Measurements from ENCODE around the gene SERPINA1.

Gene SERPINA1

DNA sequence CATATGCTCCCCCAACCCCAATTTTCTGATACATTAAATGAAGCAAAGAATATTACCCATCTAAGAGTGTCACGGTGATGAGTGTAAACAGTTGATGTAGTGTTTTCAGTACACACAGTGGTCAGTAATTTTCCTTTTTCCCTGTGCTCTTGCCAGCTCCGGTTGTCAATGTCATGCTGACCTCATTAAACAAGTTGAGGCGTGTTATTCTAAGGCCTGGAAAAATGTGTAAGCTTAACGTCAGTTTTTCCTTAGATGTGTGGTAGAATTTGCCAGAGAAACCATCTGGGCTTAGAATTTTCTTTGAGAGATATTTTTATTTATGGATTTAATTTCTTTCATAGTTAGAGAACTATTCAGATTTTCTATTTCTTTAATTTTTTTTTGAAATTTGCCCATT lies 53.5 kb downstream of the SERPINA1 start:
- Histone ChIP-seq H3K9me3 (ENCODE audit: severe bottlenecking) (no peaks in the 10 kb centered on the region), H3K27ac (no peak overlapping the region), H3K4me3 (ENCODE audit: low read depth, low read length) (no peak overlapping the region), H3K27me3 (ENCODE audit: insufficient read depth, low read depth, severe bottlenecking) (no peaks in the 10 kb centered on the region), H3K36me3 (no peaks in the 10 kb centered on the region)
- DNase-seq: no peak
- TF ChIP-seq, protein P1, sequence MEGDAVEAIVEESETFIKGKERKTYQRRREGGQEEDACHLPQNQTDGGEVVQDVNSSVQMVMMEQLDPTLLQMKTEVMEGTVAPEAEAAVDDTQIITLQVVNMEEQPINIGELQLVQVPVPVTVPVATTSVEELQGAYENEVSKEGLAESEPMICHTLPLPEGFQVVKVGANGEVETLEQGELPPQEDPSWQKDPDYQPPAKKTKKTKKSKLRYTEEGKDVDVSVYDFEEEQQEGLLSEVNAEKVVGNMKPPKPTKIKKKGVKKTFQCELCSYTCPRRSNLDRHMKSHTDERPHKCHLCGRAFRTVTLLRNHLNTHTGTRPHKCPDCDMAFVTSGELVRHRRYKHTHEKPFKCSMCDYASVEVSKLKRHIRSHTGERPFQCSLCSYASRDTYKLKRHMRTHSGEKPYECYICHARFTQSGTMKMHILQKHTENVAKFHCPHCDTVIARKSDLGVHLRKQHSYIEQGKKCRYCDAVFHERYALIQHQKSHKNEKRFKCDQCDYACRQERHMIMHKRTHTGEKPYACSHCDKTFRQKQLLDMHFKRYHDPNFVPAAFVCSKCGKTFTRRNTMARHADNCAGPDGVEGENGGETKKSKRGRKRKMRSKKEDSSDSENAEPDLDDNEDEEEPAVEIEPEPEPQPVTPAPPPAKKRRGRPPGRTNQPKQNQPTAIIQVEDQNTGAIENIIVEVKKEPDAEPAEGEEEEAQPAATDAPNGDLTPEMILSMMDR (IDR thresholded peaks at IDR 0.05; ENCODE audit: low read depth, low read length): no peak

DNA sequence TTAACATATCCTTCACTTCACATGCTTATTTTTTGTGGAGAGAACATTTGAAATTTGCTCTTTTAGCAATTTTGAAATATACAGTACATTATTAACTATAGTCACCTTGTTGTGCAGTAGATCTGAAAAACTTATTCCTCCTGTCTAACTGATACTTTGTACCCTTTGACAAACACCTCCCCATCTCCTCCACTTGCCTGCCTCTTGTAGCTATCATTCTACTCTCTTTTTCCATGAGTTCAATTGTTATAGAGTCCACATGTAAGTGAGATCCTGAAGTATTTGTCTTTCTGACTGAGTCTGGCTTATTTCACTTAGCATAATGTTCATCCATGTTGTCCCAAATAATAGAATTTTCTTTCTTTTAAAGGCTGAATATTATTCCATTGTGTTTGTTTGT lies 55.8 kb downstream of the SERPINA1 start:
- H3K36me3 ChIP-seq: no peaks in the 10 kb centered on the region
- TF ChIP-seq, protein P1 (IDR thresholded peaks at IDR 0.05; ENCODE audit: low read depth, low read length): no peak
- DNase-seq: no peak
- H3K4me3 ChIP-seq (ENCODE audit: low read depth, low read length): no peak overlapping the region
- no peaks in the 10 kb centered on the region for H3K9me3 ChIP-seq (ENCODE audit: severe bottlenecking)
- no peaks in the 10 kb centered on the region for H3K27me3 ChIP-seq (ENCODE audit: insufficient read depth, low read depth, severe bottlenecking)
- H3K27ac ChIP-seq: no peak overlapping the region

DNA sequence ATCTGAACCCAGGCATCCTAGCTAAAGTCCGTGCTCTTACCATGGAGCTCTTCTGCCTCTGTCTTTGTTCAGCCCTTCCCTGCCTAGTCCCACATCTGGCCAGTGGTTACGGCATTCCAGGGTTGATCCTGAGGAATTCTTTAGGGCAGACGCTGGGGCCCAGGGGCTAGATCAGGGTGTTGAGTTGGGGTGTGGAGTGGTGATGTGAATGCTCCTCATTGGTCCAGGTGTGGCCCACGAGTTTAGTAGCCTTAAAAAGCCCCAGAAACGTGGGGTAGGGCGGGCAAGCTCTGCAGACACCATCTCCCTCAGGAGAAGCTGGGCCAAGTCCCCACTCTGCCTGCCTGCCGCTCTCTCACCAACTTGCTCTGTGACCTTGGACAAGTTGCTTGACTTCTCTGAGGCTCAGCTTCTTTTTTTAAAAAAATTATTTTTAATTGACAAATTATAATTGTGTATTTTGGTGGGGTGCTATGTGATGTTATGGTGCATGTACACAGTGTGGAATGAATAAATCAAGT lies 56.3 kb downstream of the SERPINA1 start:
- DNase-seq: no peak
- no peak overlapping the region for H3K27ac ChIP-seq
- H3K4me3 ChIP-seq (ENCODE audit: low read depth, low read length): no peak overlapping the region
- H3K27me3 ChIP-seq (ENCODE audit: insufficient read depth, low read depth, severe bottlenecking): no peaks in the 10 kb centered on the region
- H3K9me3 ChIP-seq (ENCODE audit: severe bottlenecking): no peaks in the 10 kb centered on the region
- H3K36me3 ChIP-seq: no peaks in the 10 kb centered on the region
- TF ChIP-seq, protein P1 (IDR thresholded peaks at IDR 0.05; ENCODE audit: low read depth, low read length): no peak

GRCh38 chr14:94331462-94331861 lies 56.9 kb downstream of the SERPINA1 start:
- no peak overlapping the region for H3K4me3 ChIP-seq (ENCODE audit: low read depth, low read length)
- H3K9me3 ChIP-seq (ENCODE audit: severe bottlenecking): no peaks in the 10 kb centered on the region
- no peak overlapping the region for H3K27ac ChIP-seq
- H3K36me3 ChIP-seq: no peaks in the 10 kb centered on the region
- no peaks in the 10 kb centered on the region for H3K27me3 ChIP-seq (ENCODE audit: insufficient read depth, low read depth, severe bottlenecking)
- no peak for DNase-seq
- TF ChIP-seq, protein P1 (IDR thresholded peaks at IDR 0.05; ENCODE audit: low read depth, low read length): no peak

DNA sequence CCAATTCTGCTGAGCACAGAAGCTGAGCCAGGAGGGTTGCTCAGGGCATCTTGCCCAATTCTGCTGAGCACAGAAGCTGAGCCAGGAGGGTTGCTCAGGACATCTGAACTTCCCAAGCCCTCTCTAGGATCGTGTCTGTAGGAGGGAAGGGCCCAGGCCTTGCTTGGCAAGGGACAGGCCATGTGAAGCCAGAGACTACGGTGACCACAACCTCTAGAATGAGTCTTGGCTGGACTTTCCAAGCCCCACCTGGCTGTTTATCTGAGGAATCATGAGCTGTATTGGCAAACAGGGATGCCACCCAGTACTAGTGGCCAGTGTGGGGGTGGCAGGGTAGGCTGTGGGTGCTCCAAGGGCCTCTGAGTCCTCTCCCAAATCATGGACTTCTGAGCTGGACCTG lies 57.5 kb downstream of the SERPINA1 start:
- Histone ChIP-seq H3K27me3 (ENCODE audit: insufficient read depth, low read depth, severe bottlenecking) (no peaks in the 10 kb centered on the region), H3K36me3 (no peaks in the 10 kb centered on the region), H3K9me3 (ENCODE audit: severe bottlenecking) (no peaks in the 10 kb centered on the region), H3K4me3 (ENCODE audit: low read depth, low read length) (no peak overlapping the region), H3K27ac (no peak overlapping the region)
- TF ChIP-seq, protein P1 (IDR thresholded peaks at IDR 0.05; ENCODE audit: low read depth, low read length): no peak
- no peak for DNase-seq

DNA sequence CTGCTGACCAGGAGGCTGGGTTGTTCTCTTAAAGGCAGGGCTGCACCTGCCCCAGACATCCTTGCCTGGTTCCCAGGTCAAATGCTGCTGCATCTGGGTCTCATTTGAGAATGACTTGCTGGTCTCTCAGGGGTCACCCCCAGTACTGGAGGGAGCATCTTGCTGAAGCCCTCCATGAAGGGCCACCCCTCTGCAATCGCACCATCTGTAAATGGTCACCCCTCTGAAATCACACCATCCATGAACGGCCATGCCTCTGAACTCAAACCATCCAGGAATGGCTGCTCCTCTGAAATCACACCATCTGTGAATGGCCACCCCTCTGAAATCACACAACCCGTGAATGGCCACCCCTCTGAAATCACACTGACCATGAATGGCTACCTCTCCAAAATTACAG lies 58.0 kb downstream of the SERPINA1 start:
- no peak for DNase-seq
- no peaks in the 10 kb centered on the region for H3K27me3 ChIP-seq (ENCODE audit: insufficient read depth, low read depth, severe bottlenecking)
- H3K9me3 ChIP-seq (ENCODE audit: severe bottlenecking): no peaks in the 10 kb centered on the region
- H3K4me3 ChIP-seq (ENCODE audit: low read depth, low read length): no peak overlapping the region
- H3K27ac ChIP-seq: no peak overlapping the region
- no peaks in the 10 kb centered on the region for H3K36me3 ChIP-seq
- TF ChIP-seq, protein P1 (IDR thresholded peaks at IDR 0.05; ENCODE audit: low read depth, low read length): no peak
